Karpas-422 (cell line): ENCODE data around the gene RTL10. TPM values are rescaled to one million over a fixed set of nuclear protein-coding genes. Genes with fewer than 3 reads are reported as not detected.

Experiments
- DNase-seq: peaks from one replicate; pipeline ENCODE4 v3.0.0-alpha.2; 2015
- H2AFZ ChIP-seq: fragments of 200-600 bp; sonication (generic); 2 replicates; pipeline ENCODE4 v1.6.1; 2014; ENCODE audit warnings: antibody characterized with exemption, low read length, mixed read lengths
- H3K27ac ChIP-seq: fragments of 200-600 bp; sonication (generic); 2 replicates; pipeline ENCODE4 v1.5.1; 2014; ENCODE audit warnings: mild to moderate bottlenecking, low read length, moderate library complexity
- H3K27me3 ChIP-seq: fragments of 200-600 bp; sonication (generic); 2 replicates; pipeline ENCODE4 v1.6.1; 2014; ENCODE audit warnings: low read length, mixed read lengths
- H3K36me3 ChIP-seq: fragments of 200-600 bp; sonication (generic); 2 replicates; pipeline ENCODE4 v1.6.1; 2014; ENCODE audit warnings: low read length, mixed read lengths; ENCODE audit not compliant: insufficient read depth
- H3K4me1 ChIP-seq: fragments of 200-600 bp; sonication (generic); 2 replicates; pipeline ENCODE4 v1.6.1; 2014; ENCODE audit warnings: mild to moderate bottlenecking, low read length, mixed read lengths
- H3K4me2 ChIP-seq: fragments of 200-600 bp; sonication (generic); 2 replicates; pipeline ENCODE4 v1.6.1; 2014; ENCODE audit warnings: low read length, low read depth, mild to moderate bottlenecking; ENCODE audit not compliant: poor library complexity, severe bottlenecking
- H3K4me3 ChIP-seq: fragments of 200-600 bp; sonication (generic); 2 replicates; pipeline ENCODE4 v1.5.1; 2014; ENCODE audit warnings: mild to moderate bottlenecking, antibody characterized with exemption, low read length, mixed read lengths
- H3K79me2 ChIP-seq: fragments of 200-600 bp; sonication (generic); 2 replicates; pipeline ENCODE4 v1.6.1; 2014; ENCODE audit warnings: mild to moderate bottlenecking, low read length, mixed read lengths
- H3K9ac ChIP-seq: fragments of 200-600 bp; sonication (generic); 2 replicates; pipeline ENCODE4 v1.6.0; 2014; ENCODE audit warnings: low read length
- H3K9me2 ChIP-seq: fragments of 200-600 bp; sonication (generic), shearing (Covaris generic); replicated peaks from 2 replicates; pipeline ENCODE4 v1.6.0; 2014; ENCODE audit warnings: mild to moderate bottlenecking, low read length, moderate library complexity; ENCODE audit not compliant: insufficient read depth
- H3K9me3 ChIP-seq: fragments of 300-700, 200-600 bp; sonication (generic); 2 replicates; pipeline ENCODE4 v1.6.1; 2014; ENCODE audit warnings: low read length, mixed read lengths
- H4K20me1 ChIP-seq: fragments of 200-600 bp; sonication (generic); 2 replicates; pipeline ENCODE4 v1.6.1; 2014; ENCODE audit warnings: mild to moderate bottlenecking, antibody characterized with exemption, low read length, low read depth; ENCODE audit not compliant: insufficient read depth
- total RNA-seq: library from RNA; depleted of rRNA; stranded (reverse); fragments of >200 nt; shearing (Covaris generic); gene quantifications from 2 replicates; pipeline ENCODE4 v1.2.3, GENCODE V29; 2014; ENCODE audit warnings: low replicate concordance

Gene RTL10
- total RNA-seq, 1 experiment from 2014 or later, result 6.5 TPM

DNA sequence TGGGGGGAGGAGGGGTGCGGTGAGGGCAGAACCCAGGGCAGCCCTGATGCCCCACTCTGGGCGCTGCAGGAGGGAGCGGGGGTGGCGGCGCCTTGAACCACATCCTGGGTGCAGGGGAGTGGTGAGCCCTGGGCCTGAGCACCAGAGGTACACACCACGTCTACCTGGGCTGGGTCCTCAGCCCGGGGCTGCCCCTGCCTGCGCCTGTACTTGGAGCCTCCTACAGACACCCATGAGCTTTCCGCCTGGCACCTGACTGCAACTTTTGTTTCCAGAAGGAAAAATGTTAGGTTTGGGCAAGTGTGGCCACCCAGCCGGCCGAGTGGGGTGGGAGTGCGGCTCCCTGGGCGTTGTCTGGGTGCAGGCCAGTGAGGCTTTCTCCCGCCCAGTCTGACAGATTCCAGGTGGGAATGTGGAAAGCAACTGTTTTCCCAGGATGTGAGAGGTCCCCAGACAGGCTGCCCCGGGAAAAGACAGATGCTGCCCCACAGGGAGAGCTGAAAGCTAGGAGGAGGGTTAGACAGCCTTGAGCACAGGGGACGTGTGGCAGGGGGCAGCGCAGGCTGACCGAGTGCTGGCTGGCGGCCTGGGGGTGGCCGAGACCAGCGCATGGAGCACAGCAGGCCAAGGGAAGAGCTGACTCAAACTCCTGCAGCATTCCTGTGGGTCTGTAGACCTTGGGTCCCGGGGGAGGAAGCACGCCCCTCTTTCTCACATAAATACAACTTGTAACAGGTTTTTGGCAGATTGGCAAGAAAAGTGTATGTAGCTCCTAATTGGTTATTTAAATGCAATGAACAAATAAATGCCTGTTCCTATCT, 44.1 kb downstream of the RTL10 start:
- Histone ChIP-seq H3K4me3 (no peak overlapping the region), H3K4me1 (no peaks in the 10 kb centered on the region), H2AFZ (no peak overlapping the region), H4K20me1 (no peaks in the 10 kb centered on the region), H3K9me3 (no peaks in the 10 kb centered on the region), H3K79me2 (no peaks in the 10 kb centered on the region), H3K27ac (no peak overlapping the region), H3K4me2 (no peak overlapping the region), H3K36me3 (no peaks in the 10 kb centered on the region), H3K27me3 (no peaks in the 10 kb centered on the region), H3K9ac (no peak overlapping the region), H3K9me2 (no peaks in the 10 kb centered on the region)
- DNase-seq, result no peak

DNA sequence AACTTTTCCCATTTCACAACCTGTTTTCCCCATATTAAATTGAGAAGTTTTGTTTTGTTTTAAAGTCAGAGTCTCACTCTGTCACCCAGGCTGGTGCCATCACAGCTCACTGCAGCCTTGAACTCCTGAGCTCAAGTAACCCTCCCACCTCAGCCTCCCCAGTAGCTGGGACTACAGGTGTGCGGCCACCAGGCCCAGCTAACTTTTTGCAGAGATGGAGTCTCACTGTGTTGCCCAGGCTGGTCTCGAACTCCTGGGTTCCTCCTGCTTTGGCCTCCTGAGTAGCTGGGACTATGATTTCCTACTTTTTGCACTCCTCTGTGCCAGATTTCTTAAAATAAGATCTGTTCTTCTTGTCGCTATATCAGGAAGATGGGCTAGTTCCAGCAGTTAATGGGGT, 44.9 kb downstream of the RTL10 start:
- H3K4me3 ChIP-seq, result no peak overlapping the region
- DNase-seq, result no peak
- no peaks in the 10 kb centered on the region for H3K27me3 ChIP-seq
- H3K9me3 ChIP-seq, result no peaks in the 10 kb centered on the region
- no peak overlapping the region for H3K27ac ChIP-seq
- no peaks in the 10 kb centered on the region for H3K36me3 ChIP-seq
- H4K20me1 ChIP-seq, result no peaks in the 10 kb centered on the region
- no peaks in the 10 kb centered on the region for H3K79me2 ChIP-seq
- H3K9ac ChIP-seq, result no peak overlapping the region
- H3K4me1 ChIP-seq, result no peaks in the 10 kb centered on the region
- H2AFZ ChIP-seq, result no peak overlapping the region
- H3K4me2 ChIP-seq, result no peak overlapping the region
- no peaks in the 10 kb centered on the region for H3K9me2 ChIP-seq

DNA sequence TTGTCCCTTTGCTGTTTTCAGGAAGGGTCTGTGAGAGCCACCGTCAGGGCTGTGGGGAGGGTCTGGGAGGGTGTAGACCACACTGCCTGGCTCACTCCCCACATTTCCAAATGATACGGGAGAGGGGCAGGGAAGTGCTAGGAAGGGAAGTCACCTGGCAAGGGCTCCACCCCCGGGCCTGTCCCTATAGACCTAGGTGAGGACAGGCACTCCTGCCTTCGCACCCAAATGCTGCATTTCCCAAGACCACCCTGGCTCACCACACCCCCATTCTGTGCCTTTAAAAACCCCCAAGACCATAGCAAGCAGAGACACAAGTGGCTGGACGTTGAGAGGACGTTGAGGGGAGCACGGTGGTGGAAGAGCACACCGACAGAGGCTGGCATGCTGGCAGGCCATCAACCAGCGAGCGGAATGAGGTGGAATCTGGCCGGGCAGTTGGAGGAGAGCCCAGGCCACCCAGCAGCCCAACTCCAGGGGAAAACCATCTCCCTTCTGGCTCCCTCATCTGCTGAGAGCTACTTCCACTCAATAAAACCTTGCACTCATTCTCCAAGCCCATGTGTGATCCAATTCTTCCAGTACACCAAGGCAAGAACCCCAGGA, 45.7 kb downstream of the RTL10 start:
- Histone ChIP-seq H3K4me2 (no peak overlapping the region), H2AFZ (no peak overlapping the region), H3K9me2 (no peaks in the 10 kb centered on the region), H3K27me3 (no peaks in the 10 kb centered on the region), H4K20me1 (no peaks in the 10 kb centered on the region), H3K27ac (no peak overlapping the region), H3K79me2 (no peaks in the 10 kb centered on the region), H3K36me3 (no peaks in the 10 kb centered on the region), H3K9me3 (no peaks in the 10 kb centered on the region), H3K4me3 (no peak overlapping the region), H3K9ac (no peak overlapping the region), H3K4me1 (no peaks in the 10 kb centered on the region)
- DNase-seq, result no peak

DNA sequence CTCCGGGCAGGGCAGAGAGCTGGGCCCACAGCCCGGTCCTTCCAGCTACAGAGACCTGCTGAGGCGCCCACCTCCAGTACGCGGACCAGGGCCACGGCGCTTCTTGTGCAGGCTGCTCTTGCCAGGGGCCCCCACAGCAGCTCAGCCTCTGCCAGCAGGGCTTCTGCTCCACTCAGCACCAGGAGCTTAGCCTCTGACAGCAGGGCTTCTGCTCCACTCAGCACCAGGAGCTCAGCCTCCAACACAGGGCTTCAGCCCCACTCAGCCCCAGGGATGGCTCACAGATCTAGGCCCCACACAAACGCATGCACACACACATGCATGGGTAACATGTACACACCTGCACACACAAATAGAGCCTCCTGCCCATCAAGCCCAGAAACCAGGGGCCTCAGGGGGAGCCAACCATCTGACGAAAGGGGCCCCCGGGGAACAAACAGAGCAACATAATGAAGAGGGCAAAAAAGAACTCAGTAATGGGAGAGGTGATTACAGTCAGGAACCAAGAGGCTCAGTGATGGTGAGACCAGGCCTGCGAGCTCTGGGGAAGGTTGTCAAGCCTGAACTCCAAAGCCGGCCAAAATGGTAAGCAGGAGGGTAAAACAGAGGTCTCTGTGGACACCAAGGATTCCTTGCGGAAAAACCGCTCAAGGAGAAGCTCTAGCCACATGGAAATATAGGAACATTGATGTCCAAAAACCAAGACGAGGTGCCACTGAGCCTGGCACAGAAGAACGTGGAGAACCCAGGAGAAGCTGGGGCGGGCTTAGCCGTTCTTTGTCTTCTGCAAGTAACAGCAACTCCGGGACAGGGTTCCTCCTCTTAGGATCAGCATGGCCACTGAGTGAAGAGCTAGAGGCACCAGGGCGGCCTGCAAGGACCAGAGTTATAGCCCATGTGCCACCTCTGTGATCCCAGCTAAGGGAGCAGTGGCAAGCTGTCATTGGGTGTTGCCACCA, 46.5 kb downstream of the RTL10 start:
- no peaks in the 10 kb centered on the region for H4K20me1 ChIP-seq
- no peak overlapping the region for H3K4me3 ChIP-seq
- no peaks in the 10 kb centered on the region for H3K27me3 ChIP-seq
- H3K36me3 ChIP-seq, result no peaks in the 10 kb centered on the region
- no peak overlapping the region for H3K9ac ChIP-seq
- H3K9me3 ChIP-seq, result no peaks in the 10 kb centered on the region
- no peak overlapping the region for H2AFZ ChIP-seq
- H3K4me2 ChIP-seq, result no peak overlapping the region
- DNase-seq, result no peak
- H3K27ac ChIP-seq, result no peak overlapping the region
- no peaks in the 10 kb centered on the region for H3K79me2 ChIP-seq
- no peaks in the 10 kb centered on the region for H3K4me1 ChIP-seq
- H3K9me2 ChIP-seq, result no peaks in the 10 kb centered on the region

DNA sequence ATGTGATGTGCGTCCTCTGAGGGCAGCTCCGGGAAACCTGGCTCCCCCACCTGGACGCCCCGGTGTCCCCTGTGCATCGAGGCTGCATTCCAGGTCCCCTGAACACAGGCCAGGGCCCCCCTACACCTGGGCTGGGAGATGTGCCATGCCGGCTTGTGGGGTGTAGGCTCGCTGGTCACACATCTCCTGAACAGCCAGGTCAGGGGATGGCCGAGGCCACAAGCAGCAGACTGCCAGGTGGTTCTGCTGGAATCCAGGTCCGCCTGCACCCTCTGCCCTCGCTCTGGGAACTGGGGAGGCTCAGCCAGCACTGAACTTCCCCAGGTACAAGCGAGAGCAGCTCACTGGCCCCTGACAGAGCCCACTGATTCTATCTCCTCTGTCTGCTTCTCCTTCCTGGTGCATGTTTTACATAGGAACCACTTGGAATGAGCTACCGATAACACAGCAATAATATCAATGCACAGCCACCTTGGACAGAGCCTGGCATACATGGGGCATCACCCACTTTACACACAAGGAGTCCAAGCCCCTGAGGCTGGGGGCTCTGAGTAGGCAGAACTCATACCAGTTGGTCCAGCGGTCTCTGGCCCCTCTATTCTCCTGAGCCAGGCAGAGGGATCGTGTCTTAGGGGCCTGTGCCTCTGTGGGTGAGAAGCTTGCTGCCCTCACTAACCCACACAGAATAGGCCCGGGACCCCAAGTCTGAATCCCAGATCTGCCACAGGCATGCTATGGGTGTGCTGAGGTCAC, 47.3 kb downstream of the RTL10 start:
- Histone ChIP-seq H3K4me2 (no peak overlapping the region), H3K79me2 (no peaks in the 10 kb centered on the region), H3K27me3 (no peaks in the 10 kb centered on the region), H3K9me2 (no peaks in the 10 kb centered on the region), H3K36me3 (no peaks in the 10 kb centered on the region), H3K4me3 (no peak overlapping the region), H3K9me3 (no peaks in the 10 kb centered on the region), H3K27ac (no peak overlapping the region), H4K20me1 (no peaks in the 10 kb centered on the region), H3K9ac (no peak overlapping the region), H2AFZ (no peak overlapping the region), H3K4me1 (no peaks in the 10 kb centered on the region)
- no peak for DNase-seq

DNA sequence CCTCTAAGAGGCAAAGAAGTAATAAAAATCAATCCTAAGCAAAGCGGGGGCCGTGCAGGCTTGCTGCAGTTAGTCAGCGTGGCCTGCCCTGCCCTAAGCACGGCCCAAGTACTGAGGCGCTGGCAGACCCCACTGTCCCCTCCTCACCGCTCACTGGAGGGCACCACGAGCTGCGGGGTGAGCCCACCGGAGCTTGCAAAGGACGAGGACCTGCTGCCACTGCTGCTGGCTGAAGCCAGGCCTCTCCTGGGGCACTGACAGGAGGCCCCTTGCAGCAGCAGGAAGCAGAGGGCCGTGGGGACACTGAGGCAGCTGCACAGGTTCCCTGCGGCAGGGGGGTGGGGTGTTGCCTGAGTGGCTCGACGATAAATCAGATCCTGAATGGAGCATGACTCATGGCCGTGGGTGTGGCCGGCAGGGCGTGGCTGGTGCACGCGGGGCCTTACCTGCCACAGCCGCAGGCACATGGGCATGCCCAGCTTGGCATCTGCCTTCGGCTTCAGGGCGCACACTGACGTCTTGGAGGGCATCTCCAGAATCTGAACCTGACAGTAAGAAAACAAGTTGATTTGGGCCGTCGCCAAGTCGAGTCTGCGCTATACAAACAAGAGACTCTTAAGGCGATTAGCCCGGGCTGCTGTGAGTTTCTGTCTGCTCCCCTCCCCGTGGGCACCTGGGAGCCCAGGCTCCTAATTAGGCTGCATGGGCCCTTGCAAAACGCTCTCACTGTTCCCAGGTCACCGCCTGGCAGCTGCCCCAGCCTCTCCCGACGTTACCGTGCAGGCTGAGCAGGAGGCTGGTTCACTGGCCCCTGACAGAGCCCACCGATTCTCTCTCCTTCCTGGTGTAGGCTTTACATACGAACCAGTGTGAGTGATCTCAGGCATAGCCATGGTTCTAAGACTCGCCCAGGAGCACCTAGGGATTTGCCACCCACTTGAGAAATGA, 48.2 kb downstream of the RTL10 start:
- H4K20me1 ChIP-seq, result no peaks in the 10 kb centered on the region
- no peaks in the 10 kb centered on the region for H3K36me3 ChIP-seq
- no peak overlapping the region for H3K27ac ChIP-seq
- no peak overlapping the region for H3K9ac ChIP-seq
- H3K9me3 ChIP-seq, result no peaks in the 10 kb centered on the region
- H3K4me3 ChIP-seq, result no peak overlapping the region
- H3K27me3 ChIP-seq, result no peaks in the 10 kb centered on the region
- no peak overlapping the region for H2AFZ ChIP-seq
- DNase-seq, result no peak
- H3K4me1 ChIP-seq, result no peaks in the 10 kb centered on the region
- no peaks in the 10 kb centered on the region for H3K9me2 ChIP-seq
- H3K79me2 ChIP-seq, result no peaks in the 10 kb centered on the region
- no peak overlapping the region for H3K4me2 ChIP-seq

DNA sequence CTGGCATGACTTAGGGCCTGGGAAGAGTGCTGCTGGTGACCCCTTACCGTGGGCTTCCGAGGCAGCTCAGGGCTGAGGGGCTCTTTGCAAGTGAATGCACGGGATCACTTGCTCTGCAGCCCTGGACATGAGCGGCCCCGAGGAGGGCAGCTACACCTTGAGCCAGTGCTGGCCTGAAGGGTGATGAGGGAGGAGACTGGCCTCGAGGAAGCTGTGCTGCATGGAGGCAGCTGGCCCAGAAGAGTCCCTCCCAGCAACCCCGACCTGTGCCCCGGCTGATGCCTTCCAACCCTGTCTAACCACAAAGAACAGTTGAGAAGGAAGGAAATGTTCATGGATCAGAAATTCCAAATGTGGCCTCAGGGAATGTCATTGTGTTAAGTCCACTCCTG, 48.9 kb downstream of the RTL10 start:
- H4K20me1 ChIP-seq, result no peaks in the 10 kb centered on the region
- no peaks in the 10 kb centered on the region for H3K27me3 ChIP-seq
- no peaks in the 10 kb centered on the region for H3K4me1 ChIP-seq
- H3K27ac ChIP-seq, result no peak overlapping the region
- no peak overlapping the region for H3K4me2 ChIP-seq
- no peak overlapping the region for H3K4me3 ChIP-seq
- no peak overlapping the region for H2AFZ ChIP-seq
- H3K79me2 ChIP-seq, result no peaks in the 10 kb centered on the region
- no peaks in the 10 kb centered on the region for H3K9me3 ChIP-seq
- no peaks in the 10 kb centered on the region for H3K36me3 ChIP-seq
- DNase-seq, result no peak
- H3K9ac ChIP-seq, result no peak overlapping the region
- no peaks in the 10 kb centered on the region for H3K9me2 ChIP-seq
